ENCODE measurements around the gene NAALADL2. TPM values are rescaled to one million over a fixed set of nuclear protein-coding genes. Genes with fewer than 3 reads are reported as not detected.

NAALADL2 gene
- polyA plus RNA-seq, 1 donor from 2014 or later, result 1.6 TPM

GRCh38 chr3:175326041-175326440, 466.9 kb downstream of the NAALADL2 start:
- no peaks in the 10 kb centered on the region for H3F3A ChIP-seq (ENCODE audit: insufficient read depth, low read length, poor library complexity, severe bottlenecking)
- no peaks in the 10 kb centered on the region for H3K79me2 ChIP-seq (replicated peaks; ENCODE audit: insufficient read depth, low read length)
- no peak overlapping the region for H3K27ac ChIP-seq (ENCODE audit: low read length)
- H3K4me3 ChIP-seq (ENCODE audit: low read length), result no peak overlapping the region
- H2AFZ ChIP-seq (ENCODE audit: low read depth, low read length), result no peak overlapping the region
- TF ChIP-seq MXI1 (conservative IDR thresholded peaks at IDR 0.05; ENCODE audit: poor library complexity, severe bottlenecking) (no peak), POLR2AphosphoS5 (IDR thresholded peaks at IDR 0.05) (no peak), TAF1 (IDR thresholded peaks at IDR 0.05; ENCODE audit: low read depth) (no peak), SMC3 (conservative IDR thresholded peaks at IDR 0.05; ENCODE audit: poor library complexity) (no peak), EZH2 (IDR thresholded peaks at IDR 0.05; ENCODE audit: borderline replicate concordance, insufficient read depth, low read length, poor library complexity, severe bottlenecking) (no peak), REST (IDR thresholded peaks at IDR 0.05; ENCODE audit: borderline replicate concordance) (no peak), EP300 (conservative IDR thresholded peaks at IDR 0.05; ENCODE audit: poor library complexity, severe bottlenecking) (no peak), CTCF (IDR thresholded peaks at IDR 0.05; ENCODE audit: poor library complexity, severe bottlenecking) (no peak), RAD21 (conservative IDR thresholded peaks at IDR 0.05) (no peak)
- no peaks in the 10 kb centered on the region for H3K36me3 ChIP-seq (ENCODE audit: insufficient read depth, low read length)
- no peaks in the 10 kb centered on the region for H4K20me1 ChIP-seq (ENCODE audit: insufficient read depth)
- H3K9me2 ChIP-seq (ENCODE audit: insufficient read depth, low read length), result no peaks in the 10 kb centered on the region
- H3K27me3 ChIP-seq (ENCODE audit: insufficient read depth, low read depth, low read length), result no peaks in the 10 kb centered on the region
- no peaks in the 10 kb centered on the region for H3K9me3 ChIP-seq (ENCODE audit: low read length)
- no peak overlapping the region for H3K4me2 ChIP-seq (ENCODE audit: low read length)
- no peak overlapping the region for H3K9ac ChIP-seq (ENCODE audit: low read length)

DNA sequence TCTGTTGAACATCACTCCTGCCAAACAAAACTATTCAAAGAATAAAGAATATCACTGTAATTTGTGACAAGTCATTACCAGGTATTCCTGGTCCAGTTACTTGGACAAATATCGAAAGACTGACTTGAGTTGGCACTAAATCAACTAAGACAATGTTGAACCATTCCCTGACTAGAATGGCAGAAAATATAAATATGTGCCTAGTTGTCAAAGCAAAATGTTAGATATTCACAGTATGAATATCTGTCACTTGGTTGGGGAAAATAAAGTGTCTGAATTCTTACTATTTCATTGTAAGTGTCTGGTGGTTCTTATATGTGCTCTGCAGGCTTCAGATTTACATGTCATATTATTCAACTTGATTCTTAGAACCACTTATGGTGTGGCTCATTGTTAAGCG, 470.2 kb downstream of the NAALADL2 start:
- Histone ChIP-seq H3K27me3 (ENCODE audit: insufficient read depth, low read depth, low read length) (no peaks in the 10 kb centered on the region), H4K20me1 (ENCODE audit: insufficient read depth) (no peaks in the 10 kb centered on the region), H3K9me2 (ENCODE audit: insufficient read depth, low read length) (no peaks in the 10 kb centered on the region), H3K4me3 (ENCODE audit: low read length) (no peak overlapping the region), H3K9ac (ENCODE audit: low read length) (no peak overlapping the region), H3K36me3 (ENCODE audit: insufficient read depth, low read length) (no peaks in the 10 kb centered on the region), H3K9me3 (ENCODE audit: low read length) (no peaks in the 10 kb centered on the region), H3F3A (ENCODE audit: insufficient read depth, low read length, poor library complexity, severe bottlenecking) (no peaks in the 10 kb centered on the region), H3K27ac (ENCODE audit: low read length) (no peak overlapping the region), H2AFZ (ENCODE audit: low read depth, low read length) (no peak overlapping the region), H3K4me2 (ENCODE audit: low read length) (no peak overlapping the region), H3K79me2 (replicated peaks; ENCODE audit: insufficient read depth, low read length) (no peaks in the 10 kb centered on the region)
- TF ChIP-seq EZH2 (IDR thresholded peaks at IDR 0.05; ENCODE audit: borderline replicate concordance, insufficient read depth, low read length, poor library complexity, severe bottlenecking), result no peak
- TF ChIP-seq POLR2AphosphoS5 (IDR thresholded peaks at IDR 0.05), result peak; percentile 71
- peak; percentile 88 for TF ChIP-seq EP300 (conservative IDR thresholded peaks at IDR 0.05; ENCODE audit: poor library complexity, severe bottlenecking)
- TF ChIP-seq CTCF (IDR thresholded peaks at IDR 0.05; ENCODE audit: poor library complexity, severe bottlenecking), result no peak
